Thyroid gland (tissue), 4 donors: ENCODE measurements around the gene SNX8.

Source experiments
- CTCF ChIP-seq, 6 experiments: fragments of 200-600 bp in 3 of 6; fragments of 450-650 bp in 3 of 6; sonication (generic) in 3 of 6; IDR thresholded peaks; one replicate each; pipeline ENCODE4 v1.5.1; 2016 to 2019; ENCODE audit warnings: antibody characterized with exemption in 6 of 6, mild to moderate bottlenecking in 2 of 6, inconsistent platforms in 1 of 6, moderate library complexity in 1 of 6
- POLR2A ChIP-seq, 2 donors: fragments of 450-650 bp; IDR thresholded peaks; one replicate each; pipeline ENCODE4 v1.6.1; 2017; ENCODE audit warnings: antibody characterized with exemption in 2 of 2, mild to moderate bottlenecking in 2 of 2, moderate library complexity in 1 of 2

GRCh38 chr7:2239242-2239641 is 75.0 kb downstream of the SNX8 start:
- TF ChIP-seq POLR2A (IDR thresholded peaks at IDR 0.05) (no peak), CTCF (IDR thresholded peaks at IDR 0.05) (no peak)
